ENCODE results near the gene ST3GAL4. TPM values are rescaled to one million over a fixed set of nuclear protein-coding genes. Genes with fewer than 3 reads are reported as not detected.

ST3GAL4 gene
- total RNA-seq, 1 donor from 2014 or later = 61.7 TPM

DNA sequence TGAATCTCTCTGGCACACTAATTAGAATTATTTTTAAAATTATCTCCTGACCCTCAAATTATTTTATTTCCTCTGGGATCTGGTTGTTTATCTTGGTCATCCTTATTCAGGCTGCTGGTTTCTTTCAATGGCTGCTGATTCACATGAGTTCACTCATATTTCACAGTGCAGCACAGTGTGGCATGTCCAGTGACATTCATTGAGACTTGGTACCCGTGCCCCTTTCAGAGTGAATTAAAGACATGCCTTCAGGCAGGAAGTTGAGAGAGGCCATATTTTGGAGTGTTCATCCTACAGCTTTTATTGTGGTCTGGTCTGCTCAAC, 38.1 kb upstream of the ST3GAL4 start:
- Histone ChIP-seq H3K4me3 (no peak overlapping the region), H3K27me3 (ENCODE audit: low read depth) (no peaks in the 10 kb centered on the region), H3K4me1 (peaks cover 37% of the 10 kb centered on the region), H3K9me3 (replicated peaks) (no peaks in the 10 kb centered on the region), H3K27ac (replicated peaks) (peak overlapping the region; percentile 90), H3K36me3 (peaks cover 4% of the 10 kb centered on the region)
- no peak for DNase-seq
- intact Hi-C loops (cut with micrococcal nuclease) = loop anchor here (5.0 kb wide), 1 partner anchor 40 kb away; the partner anchor contains the start of gene ST3GAL4
- TF ChIP-seq, protein P1, sequence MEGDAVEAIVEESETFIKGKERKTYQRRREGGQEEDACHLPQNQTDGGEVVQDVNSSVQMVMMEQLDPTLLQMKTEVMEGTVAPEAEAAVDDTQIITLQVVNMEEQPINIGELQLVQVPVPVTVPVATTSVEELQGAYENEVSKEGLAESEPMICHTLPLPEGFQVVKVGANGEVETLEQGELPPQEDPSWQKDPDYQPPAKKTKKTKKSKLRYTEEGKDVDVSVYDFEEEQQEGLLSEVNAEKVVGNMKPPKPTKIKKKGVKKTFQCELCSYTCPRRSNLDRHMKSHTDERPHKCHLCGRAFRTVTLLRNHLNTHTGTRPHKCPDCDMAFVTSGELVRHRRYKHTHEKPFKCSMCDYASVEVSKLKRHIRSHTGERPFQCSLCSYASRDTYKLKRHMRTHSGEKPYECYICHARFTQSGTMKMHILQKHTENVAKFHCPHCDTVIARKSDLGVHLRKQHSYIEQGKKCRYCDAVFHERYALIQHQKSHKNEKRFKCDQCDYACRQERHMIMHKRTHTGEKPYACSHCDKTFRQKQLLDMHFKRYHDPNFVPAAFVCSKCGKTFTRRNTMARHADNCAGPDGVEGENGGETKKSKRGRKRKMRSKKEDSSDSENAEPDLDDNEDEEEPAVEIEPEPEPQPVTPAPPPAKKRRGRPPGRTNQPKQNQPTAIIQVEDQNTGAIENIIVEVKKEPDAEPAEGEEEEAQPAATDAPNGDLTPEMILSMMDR (IDR thresholded peaks at IDR 0.05; ENCODE audit: borderline replicate concordance) = no peak

DNA sequence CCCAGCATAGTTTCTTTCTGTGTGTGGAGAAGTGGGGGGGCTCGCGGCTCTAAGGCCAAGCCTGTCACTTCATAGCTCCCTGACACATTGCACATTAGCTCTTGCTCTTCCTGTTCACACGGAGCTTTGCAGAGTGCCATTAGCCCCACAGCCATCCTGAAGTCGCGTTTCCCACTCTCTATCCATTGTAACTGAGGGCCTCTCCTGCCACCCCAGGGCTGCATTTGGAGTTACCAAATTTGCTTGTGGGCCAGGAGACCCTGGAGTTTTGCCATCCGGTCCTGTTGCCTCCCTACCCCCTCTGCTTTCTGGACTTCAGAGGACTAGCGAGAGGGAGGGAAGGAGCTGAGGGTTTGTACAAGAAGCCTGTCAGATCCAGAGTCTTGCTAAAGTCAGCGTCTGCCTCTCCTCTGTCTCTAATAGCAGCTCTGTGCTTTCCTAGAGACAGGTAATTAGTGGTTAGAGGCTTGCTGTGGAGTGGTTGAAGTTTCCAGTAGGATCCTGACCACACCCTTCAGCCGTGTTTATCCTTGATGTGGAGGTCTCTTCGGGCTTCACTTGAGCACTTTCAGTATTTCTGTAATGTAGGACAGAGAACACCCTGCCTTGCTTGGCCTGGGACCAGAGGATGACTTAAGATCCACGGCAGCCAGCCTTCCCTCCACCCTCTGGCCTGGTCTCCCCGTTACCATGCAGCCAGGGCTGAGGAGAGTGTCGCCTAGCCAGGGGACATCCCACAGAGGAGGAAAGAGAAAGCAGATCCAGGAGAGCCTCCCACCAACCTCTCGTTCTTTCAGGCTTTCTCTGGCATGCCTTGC, 37.5 kb upstream of the ST3GAL4 start:
- Histone ChIP-seq H3K36me3 (peaks cover 4% of the 10 kb centered on the region), H3K4me3 (peak overlapping the region; percentile 44), H3K9me3 (replicated peaks) (no peaks in the 10 kb centered on the region), H3K27ac (replicated peaks) (peak overlapping the region; percentile 90), H3K27me3 (ENCODE audit: low read depth) (no peaks in the 10 kb centered on the region), H3K4me1 (peaks cover 37% of the 10 kb centered on the region)
- peak; percentile 81 for DNase-seq
- TF ChIP-seq, protein P1 (IDR thresholded peaks at IDR 0.05; ENCODE audit: borderline replicate concordance) = no peak
- intact Hi-C loops (cut with micrococcal nuclease) = loop anchor here (5.0 kb wide), 1 partner anchor 39 kb away; the partner anchor contains the start of gene ST3GAL4

- DNase-seq = peak; percentile 44
- intact Hi-C loops (cut with micrococcal nuclease) = loop anchor here (5.0 kb wide), 1 partner anchor 39 kb away; the partner anchor contains the start of gene ST3GAL4
- no peaks in the 10 kb centered on the region for H3K27me3 ChIP-seq (ENCODE audit: low read depth)
- H3K27ac ChIP-seq (replicated peaks) = peak overlapping the region; percentile 90
- H3K36me3 ChIP-seq = peaks cover 4% of the 10 kb centered on the region
- TF ChIP-seq, protein P1 (IDR thresholded peaks at IDR 0.05; ENCODE audit: borderline replicate concordance) = no peak
- no peaks in the 10 kb centered on the region for H3K9me3 ChIP-seq (replicated peaks)
- H3K4me3 ChIP-seq = peak overlapping the region; percentile 44
- peaks cover 37% of the 10 kb centered on the region for H3K4me1 ChIP-seq
Observed at GRCh38 chr11:126318574-126319373, 36.7 kb upstream of the ST3GAL4 start.

DNA sequence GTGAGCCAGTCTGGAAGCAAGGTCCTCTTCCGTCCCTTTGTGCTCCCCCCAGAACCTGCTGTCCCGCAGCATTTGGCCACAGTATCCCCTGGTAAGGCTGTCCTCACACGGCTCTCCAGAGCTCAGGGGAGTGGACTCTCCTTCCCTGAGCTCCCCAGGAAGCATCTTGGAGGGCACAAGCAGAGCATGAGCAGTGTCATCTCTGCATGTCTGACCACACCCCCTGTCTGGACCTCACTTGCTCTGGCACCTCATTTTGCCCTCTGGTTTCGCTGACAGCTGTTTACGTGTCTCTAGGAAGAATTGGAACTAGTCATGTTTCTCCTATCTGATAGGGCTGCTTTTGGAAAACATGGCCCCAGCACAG, 36.1 kb upstream of the ST3GAL4 start:
- H3K4me1 ChIP-seq = peaks cover 37% of the 10 kb centered on the region
- intact Hi-C loops (cut with micrococcal nuclease) = loop anchor here (5.0 kb wide), 1 partner anchor 38 kb away; the partner anchor contains the start of gene ST3GAL4
- H3K27me3 ChIP-seq (ENCODE audit: low read depth) = no peaks in the 10 kb centered on the region
- H3K36me3 ChIP-seq = no peaks in the 10 kb centered on the region
- no peak overlapping the region for H3K4me3 ChIP-seq
- H3K9me3 ChIP-seq (replicated peaks) = no peaks in the 10 kb centered on the region
- TF ChIP-seq, protein P1 (IDR thresholded peaks at IDR 0.05; ENCODE audit: borderline replicate concordance) = no peak
- DNase-seq = no peak
- H3K27ac ChIP-seq (replicated peaks) = peak overlapping the region; percentile 90

GRCh38 chr11:126322996-126323395, 32.5 kb upstream of the ST3GAL4 start:
- Histone ChIP-seq H3K27me3 (ENCODE audit: low read depth) (no peaks in the 10 kb centered on the region), H3K36me3 (no peaks in the 10 kb centered on the region), H3K27ac (replicated peaks) (no peak overlapping the region), H3K9me3 (replicated peaks) (no peaks in the 10 kb centered on the region), H3K4me3 (no peak overlapping the region), H3K4me1 (peaks cover 25% of the 10 kb centered on the region)
- intact Hi-C loops (cut with micrococcal nuclease) = no loop called here
- no peak for DNase-seq
- TF ChIP-seq, protein P1 (IDR thresholded peaks at IDR 0.05; ENCODE audit: borderline replicate concordance) = no peak

Data from left ventricle myocardium inferior (tissue), 1 donor.